GM21576 (cell line): Measurements from ENCODE around the gene CCNYL1.
"Not testable (repeated sequence)": the region's sequence is repeated elsewhere in the genome, so short reads cannot be mapped to it uniquely, and the experiment has no call there.

Experiments
- ATAC-seq: cut with Tn5 transposase; IDR thresholded peaks from one replicate; pipeline ENCODE4 v1.9.1; 2021; ENCODE audit warnings: mild to moderate bottlenecking, moderate library complexity; ENCODE audit not compliant: unreplicated experiment

CCNYL1 gene

DNA sequence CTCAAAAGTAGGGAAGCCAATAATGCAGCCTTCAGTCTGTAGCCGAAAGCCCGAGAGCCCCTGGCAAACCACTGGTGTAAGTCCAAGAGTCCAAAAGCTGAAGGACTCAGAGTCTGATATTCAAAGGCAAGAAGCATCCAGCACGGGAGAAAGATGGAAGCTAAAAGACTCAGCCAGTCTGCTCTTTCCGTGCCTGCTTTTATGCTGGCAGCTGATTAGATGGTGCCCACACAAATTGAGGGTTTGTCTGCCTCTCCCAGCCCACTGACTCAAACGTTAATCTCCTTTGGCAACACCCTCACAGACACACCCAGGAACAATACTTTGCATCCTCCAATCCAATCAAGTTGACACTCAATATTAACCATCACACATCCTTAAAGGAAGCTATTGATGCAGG lies 14.5 kb upstream of the CCNYL1 start:
- ATAC-seq, result not testable (repeated sequence)

DNA sequence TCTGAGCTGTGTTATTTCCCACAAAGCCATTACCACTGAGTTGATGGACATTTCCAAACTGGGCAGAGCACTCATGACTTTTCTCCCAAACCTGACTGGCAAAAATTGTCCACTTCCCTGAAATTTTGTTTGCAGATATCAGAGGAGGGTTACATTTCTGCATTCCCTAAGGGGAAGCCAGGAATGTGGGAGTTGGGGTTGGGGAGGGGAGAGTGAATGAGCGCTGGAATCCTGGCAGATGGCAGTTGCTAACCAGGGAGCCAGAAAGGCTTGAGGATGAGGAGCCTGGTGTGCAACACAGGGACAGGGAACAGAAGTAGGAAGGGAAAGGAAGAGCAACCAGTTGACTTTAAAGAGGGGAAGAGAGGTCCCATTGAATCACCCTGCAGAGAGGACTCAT lies 14.0 kb upstream of the CCNYL1 start:
- no peak for ATAC-seq

DNA sequence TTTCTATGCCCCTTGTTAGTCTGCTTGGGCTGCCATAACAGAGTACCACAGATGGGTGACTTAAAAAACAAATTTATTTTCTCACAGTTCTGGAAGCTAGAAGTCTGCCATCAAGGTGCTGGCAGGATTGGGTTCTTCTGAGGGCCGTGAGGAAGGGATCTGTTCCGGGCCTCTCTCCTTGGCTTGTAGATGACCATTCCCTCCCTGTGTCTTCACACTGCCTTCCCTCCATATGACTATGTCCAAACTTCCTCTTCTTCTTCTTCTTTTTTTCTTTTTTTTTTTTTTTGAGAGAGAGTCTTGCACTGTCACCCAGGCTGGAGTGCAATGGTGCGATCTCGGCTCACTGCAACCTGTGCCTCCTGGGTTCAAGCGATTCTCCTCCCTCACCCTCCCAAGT lies 13.1 kb upstream of the CCNYL1 start:
- ATAC-seq, result no peak

- no peak for ATAC-seq
Measured at GRCh38 chr2:207704078-207704477, 7.4 kb upstream of the CCNYL1 start.

GRCh38 chr2:207704671-207705070 lies 6.8 kb upstream of the CCNYL1 start:
- no peak for ATAC-seq

DNA sequence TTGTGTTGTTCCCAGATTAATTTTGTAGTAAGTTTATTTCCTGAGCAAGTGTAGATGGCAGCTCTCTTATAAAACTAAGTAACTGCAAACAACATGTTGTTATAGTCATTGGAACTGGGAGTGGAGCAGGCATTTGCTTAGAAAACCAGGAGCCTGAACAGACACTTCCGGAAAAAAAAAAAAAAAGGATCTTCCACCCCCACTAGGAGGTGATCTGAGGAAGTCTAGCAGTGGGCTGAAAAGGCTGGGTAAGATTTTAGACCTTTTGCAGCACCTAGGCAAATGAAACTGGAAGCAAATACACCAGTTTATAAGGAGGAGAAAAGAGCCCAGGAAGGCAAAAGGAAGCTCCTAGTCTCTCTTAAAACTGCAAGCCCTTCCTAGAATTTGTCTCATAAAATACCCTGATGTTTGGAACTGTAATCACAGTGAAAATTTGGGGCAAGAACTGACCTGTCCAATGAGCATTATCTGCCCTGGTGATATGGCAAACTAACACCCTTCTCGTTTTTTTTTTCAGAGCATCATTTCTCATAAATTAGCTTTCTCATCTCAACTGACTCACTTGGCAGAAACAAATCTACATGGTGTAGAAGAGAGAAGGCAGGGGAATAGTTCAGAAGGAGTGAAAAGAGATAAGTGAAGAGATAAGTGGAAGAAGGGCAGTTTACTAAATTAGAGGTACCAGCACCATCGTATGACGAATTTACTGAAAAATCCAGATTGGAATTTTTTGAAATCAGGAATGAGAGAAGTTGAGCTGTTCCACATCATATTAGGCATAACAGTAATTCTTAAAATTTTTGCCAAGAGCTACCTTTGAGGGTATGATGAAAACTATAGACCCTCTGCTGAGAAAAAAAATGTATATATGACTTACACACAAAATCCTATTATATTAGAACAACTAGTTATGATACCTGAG lies 4.2 kb upstream of the CCNYL1 start:
- no peak for ATAC-seq

GRCh38 chr2:207711750-207712530 lies 500 bp downstream of the CCNYL1 start:
- peak; percentile 17 for ATAC-seq

DNA sequence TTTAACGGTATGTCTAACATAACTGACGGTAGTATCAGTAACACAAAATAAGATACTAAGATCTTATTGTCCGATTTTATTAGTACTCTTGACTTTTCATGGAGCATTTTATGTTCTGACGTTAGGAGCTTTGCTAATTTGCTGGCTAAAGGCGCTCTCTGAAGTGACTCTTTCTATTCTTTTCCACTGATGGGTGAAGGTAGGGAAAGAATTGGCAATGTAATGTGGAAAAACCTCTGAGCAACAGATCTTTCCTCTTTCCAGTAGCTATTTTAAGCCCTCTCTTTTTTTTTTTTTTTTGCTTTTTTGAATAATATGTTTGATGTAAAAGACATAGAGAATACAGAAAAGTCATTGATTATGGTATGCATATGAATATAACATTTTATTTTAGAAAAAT lies 4.6 kb downstream of the CCNYL1 start:
- no peak for ATAC-seq

GRCh38 chr2:207718521-207718920 lies 7.1 kb downstream of the CCNYL1 start:
- no peak for ATAC-seq

GRCh38 chr2:207719008-207719407 lies 7.6 kb downstream of the CCNYL1 start:
- no peak for ATAC-seq

DNA sequence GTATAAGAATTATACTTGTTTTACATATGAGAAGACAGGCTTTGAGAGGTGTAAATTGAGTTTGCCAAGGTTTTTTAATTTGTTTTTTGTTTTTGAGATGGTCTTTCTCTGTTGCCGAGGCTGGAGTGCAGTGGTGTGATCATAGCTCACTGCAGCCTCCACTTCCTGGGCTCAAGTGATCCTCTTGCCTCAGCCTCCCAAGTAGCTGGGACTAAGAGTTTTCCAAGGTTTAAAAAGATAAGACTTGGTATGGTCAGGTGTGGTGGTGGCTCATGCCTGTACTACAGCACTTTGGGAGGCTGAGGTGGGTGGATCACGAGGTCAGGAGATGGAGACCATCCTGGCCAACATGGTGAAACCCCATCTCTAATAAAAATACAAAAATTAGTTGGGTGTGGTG lies 8.2 kb downstream of the CCNYL1 start:
- ATAC-seq, result not testable (repeated sequence)

DNA sequence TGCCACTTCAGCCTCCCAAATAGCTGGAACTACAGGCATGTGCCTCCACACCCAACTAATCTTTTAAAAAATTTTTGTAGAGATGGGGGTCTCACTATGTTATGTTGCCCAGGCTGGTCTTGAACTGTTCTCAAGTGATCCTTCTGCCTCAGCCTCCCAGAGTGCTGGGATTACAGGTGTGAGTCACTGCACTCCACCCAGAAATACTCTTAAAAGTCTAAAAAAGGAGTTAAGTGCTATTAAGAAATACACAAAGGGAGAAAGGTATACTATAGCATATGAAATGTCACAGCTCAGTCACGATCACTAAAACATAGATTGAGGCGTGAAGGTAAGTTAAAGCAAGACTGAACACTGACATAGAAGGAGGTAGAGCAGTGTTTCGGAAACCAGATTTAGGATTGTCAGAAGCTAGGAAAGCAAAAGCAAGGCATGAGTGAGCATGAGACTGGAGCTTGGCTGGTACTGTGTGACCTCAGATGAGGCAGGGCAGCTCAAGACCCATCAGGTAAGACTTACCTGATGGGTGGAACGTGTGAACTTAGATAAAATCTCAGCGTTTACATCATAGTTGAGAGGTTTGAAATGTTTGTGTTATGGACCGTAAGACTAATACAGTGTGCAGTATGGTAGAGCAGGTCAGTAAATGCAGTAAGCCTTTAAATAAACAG lies 9.2 kb downstream of the CCNYL1 start:
- no peak for ATAC-seq

DNA sequence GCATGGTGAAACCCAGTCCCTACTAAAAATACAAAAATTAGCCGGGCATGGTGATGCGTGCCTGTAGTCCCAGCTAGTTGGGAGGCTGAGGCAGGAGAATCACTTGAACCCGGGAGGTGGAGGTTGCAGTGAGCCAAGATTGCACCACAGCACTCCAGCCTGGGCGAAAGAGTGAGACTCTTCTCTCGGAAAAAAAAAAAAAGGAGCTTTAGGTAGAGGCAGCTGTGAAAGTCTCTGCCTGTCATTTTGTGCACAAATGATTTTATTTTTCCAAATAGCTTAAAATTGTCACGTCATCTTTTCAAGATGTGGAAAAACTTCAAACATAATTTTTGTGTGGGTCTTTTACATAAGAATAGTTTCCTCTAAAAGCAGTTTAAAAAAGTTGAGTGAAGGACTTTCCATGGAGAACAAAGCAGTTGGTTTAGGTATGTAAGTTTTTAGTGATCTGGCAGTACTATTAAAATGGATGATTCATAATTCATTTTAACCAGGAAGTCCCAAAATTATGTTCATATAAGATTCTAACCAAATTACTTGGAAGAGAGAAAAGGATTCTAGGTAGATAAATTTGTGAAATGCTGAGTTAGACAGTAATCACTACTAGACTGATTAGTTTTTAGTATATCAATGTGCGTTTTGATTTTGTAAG lies 11.5 kb downstream of the CCNYL1 start:
- no peak for ATAC-seq

GRCh38 chr2:207723425-207723787 lies 12.0 kb downstream of the CCNYL1 start:
- not testable (repeated sequence) for ATAC-seq

DNA sequence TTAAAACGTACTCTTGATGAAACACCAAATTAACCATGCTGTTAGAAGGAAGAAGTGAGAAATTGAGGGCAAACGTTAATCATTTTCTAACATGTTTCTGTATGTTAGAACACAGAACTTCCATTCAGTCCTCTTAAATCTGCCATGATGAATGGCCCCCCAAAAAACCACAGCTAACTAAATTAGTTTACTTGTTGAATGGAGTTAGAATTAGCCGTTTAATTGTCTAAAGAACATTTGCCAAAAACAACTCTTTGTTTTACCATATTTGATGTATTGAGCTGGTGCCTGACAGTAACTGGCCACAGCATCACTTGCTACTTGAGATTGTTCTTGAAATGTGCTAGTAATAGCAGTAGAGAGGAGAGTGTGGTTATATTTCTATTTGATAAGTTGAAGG lies 12.7 kb downstream of the CCNYL1 start:
- ATAC-seq, result no peak

DNA sequence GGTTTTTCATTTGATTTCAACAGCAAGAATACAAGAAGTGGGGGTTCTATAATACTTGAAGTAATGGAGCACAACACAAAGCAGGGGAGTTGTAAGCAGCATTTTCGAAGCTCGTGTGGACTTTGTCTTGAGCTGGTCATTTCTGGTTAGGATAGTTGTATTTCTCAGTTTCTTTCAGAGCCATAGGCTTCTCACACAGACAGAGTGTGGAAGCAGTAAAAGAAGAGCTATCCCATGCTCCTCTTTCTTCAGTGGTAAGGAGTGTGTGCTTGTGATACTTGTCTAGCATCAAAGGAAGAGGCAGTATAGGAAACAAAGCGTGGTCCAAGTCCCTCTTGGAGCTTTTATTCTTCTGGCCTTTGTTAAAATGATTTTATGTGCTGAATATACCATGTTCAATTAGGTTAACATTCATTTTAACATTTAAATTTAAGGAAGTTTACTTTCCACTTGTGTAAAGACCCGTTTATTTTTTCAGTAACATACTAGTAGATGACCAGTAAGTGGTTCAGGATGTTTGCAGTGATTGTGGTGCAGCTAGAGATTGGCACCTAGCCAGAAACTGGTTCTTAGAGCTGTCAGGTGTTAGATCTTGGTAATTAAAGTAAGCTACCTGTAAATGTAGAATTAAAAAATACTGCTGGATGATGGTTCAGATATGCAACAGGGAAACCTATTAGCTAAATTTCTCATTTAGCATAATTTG lies 14.6 kb downstream of the CCNYL1 start:
- no peak for ATAC-seq

DNA sequence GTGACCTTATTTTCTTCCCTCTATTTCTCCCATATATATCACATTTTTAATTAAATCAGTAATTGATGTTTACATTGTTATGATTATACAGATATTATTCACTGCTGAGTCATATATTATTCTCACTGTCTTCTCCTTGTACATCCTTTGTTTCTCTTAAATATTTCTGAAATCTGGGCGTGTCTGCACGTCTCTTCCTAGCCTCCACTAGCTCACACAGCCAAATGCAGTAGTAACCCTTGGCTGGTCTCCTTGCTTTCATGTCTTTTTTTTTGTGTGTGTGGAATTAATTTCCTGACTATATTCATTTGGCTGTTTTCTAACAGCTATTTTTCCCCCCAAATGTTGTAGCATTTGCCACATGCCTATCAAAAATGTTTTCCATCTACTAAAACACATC lies 15.8 kb downstream of the CCNYL1 start:
- no peak for ATAC-seq

DNA sequence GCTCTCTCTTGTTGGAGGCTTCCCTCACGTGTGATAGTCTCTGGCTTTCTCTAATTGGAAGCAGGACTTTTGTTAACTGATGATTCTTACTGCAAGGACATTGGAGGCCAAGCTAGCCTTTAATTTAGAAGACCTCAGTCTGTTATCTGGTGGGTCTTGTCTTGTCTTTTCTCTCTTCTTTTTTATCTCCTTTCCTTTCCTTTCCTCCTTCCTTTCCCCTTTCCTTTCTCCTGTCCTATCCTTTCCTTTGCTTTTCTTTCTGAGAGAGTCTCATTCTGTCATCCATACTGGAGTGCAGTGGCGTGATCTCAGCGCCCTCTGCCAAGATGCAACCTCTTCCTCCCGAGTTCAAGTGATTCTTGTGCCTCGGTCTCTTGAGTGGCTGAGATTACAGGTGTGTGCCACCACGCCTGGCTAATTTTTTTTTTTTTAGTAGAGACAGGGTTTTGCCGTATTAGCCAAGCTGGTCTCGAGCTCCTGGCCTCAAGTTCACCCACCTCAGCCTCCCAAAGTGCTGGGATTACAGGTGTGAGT lies 18.1 kb downstream of the CCNYL1 start:
- no peak for ATAC-seq

DNA sequence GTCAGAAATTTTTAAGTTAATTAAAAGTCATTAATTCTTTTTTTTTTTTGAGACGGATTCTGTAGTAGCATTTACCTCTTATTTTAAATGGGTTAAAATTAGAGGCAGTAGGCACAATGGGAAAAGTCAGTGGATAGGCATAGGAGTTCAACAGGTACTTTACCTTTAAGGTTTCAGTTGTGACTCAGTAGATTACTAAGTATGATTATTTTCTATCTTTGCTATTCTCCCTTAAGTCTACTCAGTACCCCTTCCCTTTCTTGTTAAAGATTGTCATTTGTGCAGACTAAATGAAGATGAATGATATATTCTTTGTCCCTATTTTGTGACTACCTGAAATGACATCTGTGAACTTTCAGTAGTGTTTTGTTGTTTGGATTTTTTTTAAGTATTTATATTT lies 19.7 kb downstream of the CCNYL1 start:
- no peak for ATAC-seq

DNA sequence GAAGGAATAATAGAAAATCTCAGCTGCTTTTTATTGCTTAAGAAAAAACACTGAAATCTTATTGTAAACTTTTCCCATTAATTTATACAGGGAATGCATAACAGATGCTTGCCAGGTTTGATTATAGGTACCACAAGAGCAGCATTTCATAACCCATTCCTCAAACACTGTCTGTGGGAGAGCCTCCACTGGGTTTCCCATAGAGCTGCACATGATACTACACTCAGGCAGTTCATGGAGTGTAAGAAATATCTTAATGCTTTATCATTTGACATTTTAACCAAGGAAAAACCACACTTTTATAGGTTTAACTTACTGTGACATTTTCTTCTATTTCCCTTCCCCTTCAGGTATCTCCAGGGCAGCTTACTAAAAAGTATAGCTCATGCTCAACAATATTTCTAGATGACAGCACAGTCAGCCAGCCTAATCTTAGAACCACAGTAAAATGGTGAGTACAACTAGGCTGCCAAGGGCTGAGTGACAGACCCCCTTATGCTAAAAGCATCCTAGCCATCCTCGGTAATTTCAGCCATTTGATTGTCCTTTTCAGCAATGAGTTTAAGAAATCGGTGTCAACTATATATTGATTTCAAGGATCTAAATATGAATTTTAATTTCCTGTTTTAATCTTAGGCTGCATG lies 22.3 kb downstream of the CCNYL1 start:
- no peak for ATAC-seq
